Kidney epithelial cell (primary cell): Measurements from ENCODE around the gene CLSTN1. TPM values are rescaled to one million over a fixed set of nuclear protein-coding genes. Genes with fewer than 3 reads are reported as not detected.
"Not testable (repeated sequence)": the region's sequence is repeated elsewhere in the genome, so short reads cannot be mapped to it uniquely, and the experiment has no call there.

Experiments used
- DNase-seq: peaks from one replicate; pipeline ENCODE4 v3.0.0-alpha.2; 2010; ENCODE audit warnings: low read depth
- H3K27me3 ChIP-seq: 2 replicates; pipeline ENCODE4 v1.6.0; 2011; ENCODE audit warnings: low read length; ENCODE audit not compliant: control insufficient read depth, insufficient read depth
- H3K36me3 ChIP-seq: 2 replicates; pipeline ENCODE4 v1.5.1; 2011; ENCODE audit warnings: low read length; ENCODE audit not compliant: control insufficient read depth, insufficient read depth
- H3K4me3 ChIP-seq: 2 replicates; pipeline ENCODE4 v1.5.1; 2011; ENCODE audit warnings: low read depth, mild to moderate bottlenecking, control low read depth, low read length
- total RNA-seq: library from RNA; depleted of rRNA; stranded (reverse); fragments of >200 nt; gene quantifications from 2 replicates; pipeline ENCODE4 v1.2.3, GENCODE V29; 2015
- TF ChIP-seq, protein P1 (sequence below): IDR thresholded peaks from 2 replicates; pipeline ENCODE4 v1.5.1; 2011; ENCODE audit warnings: mild to moderate bottlenecking, moderate library complexity, low read length, control low read depth, inconsistent platforms; ENCODE audit not compliant: insufficient read depth, poor library complexity, severe bottlenecking

CLSTN1 gene
- total RNA-seq, 1 donor from 2014 or later: 115 TPM

DNA sequence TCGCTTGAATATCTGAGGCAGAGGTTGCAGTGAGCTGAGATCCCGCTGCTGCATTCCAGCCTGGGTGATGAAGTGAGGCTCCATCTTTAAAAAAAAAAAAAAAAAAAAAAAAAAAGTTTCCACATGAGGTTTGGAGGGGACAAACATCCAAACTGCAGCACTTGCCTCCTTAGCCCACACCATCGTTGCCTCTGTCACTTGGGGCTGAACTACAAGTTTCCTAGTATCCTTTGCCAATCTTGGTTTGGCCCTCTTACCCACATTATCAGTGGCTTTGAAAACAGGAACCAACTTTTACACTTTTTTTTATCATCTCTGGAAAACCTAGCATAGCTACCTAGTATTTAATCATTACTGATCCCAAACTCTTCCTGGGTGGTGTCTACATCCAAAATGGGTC lies 59.2 kb downstream of the CLSTN1 start:
- no peak for DNase-seq
- no peaks in the 10 kb centered on the region for H3K27me3 ChIP-seq
- H3K4me3 ChIP-seq: no peak overlapping the region
- TF ChIP-seq, protein P1, sequence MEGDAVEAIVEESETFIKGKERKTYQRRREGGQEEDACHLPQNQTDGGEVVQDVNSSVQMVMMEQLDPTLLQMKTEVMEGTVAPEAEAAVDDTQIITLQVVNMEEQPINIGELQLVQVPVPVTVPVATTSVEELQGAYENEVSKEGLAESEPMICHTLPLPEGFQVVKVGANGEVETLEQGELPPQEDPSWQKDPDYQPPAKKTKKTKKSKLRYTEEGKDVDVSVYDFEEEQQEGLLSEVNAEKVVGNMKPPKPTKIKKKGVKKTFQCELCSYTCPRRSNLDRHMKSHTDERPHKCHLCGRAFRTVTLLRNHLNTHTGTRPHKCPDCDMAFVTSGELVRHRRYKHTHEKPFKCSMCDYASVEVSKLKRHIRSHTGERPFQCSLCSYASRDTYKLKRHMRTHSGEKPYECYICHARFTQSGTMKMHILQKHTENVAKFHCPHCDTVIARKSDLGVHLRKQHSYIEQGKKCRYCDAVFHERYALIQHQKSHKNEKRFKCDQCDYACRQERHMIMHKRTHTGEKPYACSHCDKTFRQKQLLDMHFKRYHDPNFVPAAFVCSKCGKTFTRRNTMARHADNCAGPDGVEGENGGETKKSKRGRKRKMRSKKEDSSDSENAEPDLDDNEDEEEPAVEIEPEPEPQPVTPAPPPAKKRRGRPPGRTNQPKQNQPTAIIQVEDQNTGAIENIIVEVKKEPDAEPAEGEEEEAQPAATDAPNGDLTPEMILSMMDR: no peak
- peaks cover 1% of the 10 kb centered on the region for H3K36me3 ChIP-seq

- no peak overlapping the region for H3K4me3 ChIP-seq
Measured at GRCh38 chr1:9763914-9764313, 59.9 kb downstream of the CLSTN1 start.

GRCh38 chr1:9762446-9762845 lies 61.3 kb downstream of the CLSTN1 start:
- H3K27me3 ChIP-seq, H3K36me3 ChIP-seq, H3K4me3 ChIP-seq, DNase-seq: not testable (repeated sequence)

More at GRCh38 chr1:9763914-9764313, 59.9 kb downstream of the CLSTN1 start:
- Histone ChIP-seq H3K36me3 (peaks cover 1% of the 10 kb centered on the region), H3K27me3 (no peaks in the 10 kb centered on the region)
- no peak for DNase-seq
- TF ChIP-seq, protein P1: no peak

- H3K36me3 ChIP-seq: peaks cover 1% of the 10 kb centered on the region
- DNase-seq: no peak
Measured at GRCh38 chr1:9761855-9762254, 61.9 kb downstream of the CLSTN1 start.

GRCh38 chr1:9760824-9761223 lies 62.9 kb downstream of the CLSTN1 start:
- TF ChIP-seq, protein P1: no peak
- peaks cover 1% of the 10 kb centered on the region for H3K36me3 ChIP-seq

More at GRCh38 chr1:9761855-9762254, 61.9 kb downstream of the CLSTN1 start:
- TF ChIP-seq, protein P1: no peak
- no peaks in the 10 kb centered on the region for H3K27me3 ChIP-seq
- no peak overlapping the region for H3K4me3 ChIP-seq

GRCh38 chr1:9759939-9760338 lies 63.8 kb downstream of the CLSTN1 start:
- H3K4me3 ChIP-seq: no peak overlapping the region
- H3K36me3 ChIP-seq: peaks cover 1% of the 10 kb centered on the region
- TF ChIP-seq, protein P1: no peak
- no peak for DNase-seq
- no peaks in the 10 kb centered on the region for H3K27me3 ChIP-seq

More at GRCh38 chr1:9760824-9761223, 62.9 kb downstream of the CLSTN1 start:
- no peak for DNase-seq
- Histone ChIP-seq H3K27me3 (no peaks in the 10 kb centered on the region), H3K4me3 (no peak overlapping the region)
